PC-3 (cell line): ENCODE results near the gene MRPL27. TPM values are rescaled to one million over a fixed set of nuclear protein-coding genes. Genes with fewer than 3 reads are reported as not detected.

ENCODE experiments used
- ATAC-seq: fragments of 200-7000 bp; cut with Tn5 transposase; 2 replicates; pipeline ENCODE4 v1.9.1; 2020; ENCODE audit warnings: mild to moderate bottlenecking, moderate library complexity
- BruUV-seq: library from RNA; stranded (reverse); fragments of 400-500 nt; replicated peaks from 2 replicates; lab custom pipeline; 2021; lab: Mats Ljungman, UMichigan
- CTCF ChIA-PET: fragments of 300-600 bp; sonication (Branson Sonifier 250); formaldehyde crosslinking; loops from one replicate; lab custom pipeline; 2022; ENCODE audit warnings: antibody characterized with exemption; lab: Charles Lee
- POLR2A ChIA-PET: fragments of 300-600 bp; sonication (Branson Sonifier 250); formaldehyde crosslinking; loops from one replicate; lab custom pipeline; 2022; ENCODE audit warnings: antibody characterized with exemption; ENCODE audit not compliant: unreplicated experiment; lab: Charles Lee
- DNase-seq: peaks from one replicate; pipeline ENCODE4 v3.0.0-alpha.2; 2015
- H2AFZ ChIP-seq: fragments of 300-600 bp; sonication (generic); 2 replicates; pipeline ENCODE4 v1.6.0; 2016; ENCODE audit warnings: antibody characterized with exemption, low read length
- H3F3A ChIP-seq: fragments of 300-600 bp; sonication (generic); one replicate; pipeline ENCODE4 v1.6.0; 2017; ENCODE audit warnings: antibody characterized with exemption, low read length, control low read depth, mild to moderate bottlenecking; ENCODE audit not compliant: unreplicated experiment
- H3K27ac ChIP-seq: fragments of 300-600 bp; sonication (generic); 2 replicates; pipeline ENCODE4 v1.5.1; 2016; ENCODE audit warnings: mild to moderate bottlenecking, low read length
- H3K27me3 ChIP-seq: fragments of 300-600 bp; sonication (generic); 2 replicates; pipeline ENCODE4 v1.6.1; 2016; ENCODE audit warnings: low read length, mixed read lengths
- H3K36me3 ChIP-seq: fragments of 300-600 bp; sonication (generic); 2 replicates; pipeline ENCODE4 v1.6.1; 2016; ENCODE audit warnings: low read depth, mixed run types, low read length, mixed read lengths
- H3K4me1 ChIP-seq: fragments of 300-600 bp; sonication (generic); 2 replicates; pipeline ENCODE4 v1.5.1; 2016; ENCODE audit warnings: low read length; ENCODE audit not compliant: insufficient read depth
- H3K4me2 ChIP-seq: fragments of 300-600 bp; sonication (generic); 2 replicates; pipeline ENCODE4 v1.6.0; 2016; ENCODE audit warnings: low read length
- H3K4me3 ChIP-seq: fragments of 300-600 bp; sonication (generic); 2 replicates; pipeline ENCODE4 v1.5.1; 2016; ENCODE audit warnings: mild to moderate bottlenecking, low read length, mixed read lengths
- H3K79me2 ChIP-seq: fragments of 300-600 bp; sonication (generic); 2 replicates; pipeline ENCODE4 v1.6.1; 2017; ENCODE audit warnings: low read length, mixed read lengths
- H3K9ac ChIP-seq: fragments of 300-600 bp; sonication (generic); 2 replicates; pipeline ENCODE4 v1.6.0; 2016; ENCODE audit warnings: mild to moderate bottlenecking, low read length
- H3K9me2 ChIP-seq: fragments of 300-600 bp; sonication (generic); replicated peaks from 2 replicates; pipeline ENCODE4 v1.6.1; 2016; ENCODE audit warnings: mixed run types, low read length, mixed read lengths
- H3K9me3 ChIP-seq: fragments of 300-600 bp; sonication (generic); 2 replicates; pipeline ENCODE4 v1.6.1; 2016; ENCODE audit warnings: low read length, mixed read lengths
- H4K20me1 ChIP-seq: fragments of 300-600 bp; sonication (generic); 2 replicates; pipeline ENCODE4 v1.6.1; 2016; ENCODE audit warnings: low read length, mixed read lengths
- EZH2 ChIP-seq: fragments of 300-600 bp; sonication (generic); IDR thresholded peaks from one replicate; pipeline ENCODE4 v1.6.1; 2017; ENCODE audit warnings: antibody characterized with exemption, mild to moderate bottlenecking, low read length; ENCODE audit not compliant: unreplicated experiment
- EZH2phosphoT487 ChIP-seq: fragments of 300-600 bp; sonication (generic); IDR thresholded peaks from 2 replicates; pipeline ENCODE4 v1.6.1; 2018; ENCODE audit warnings: mild to moderate bottlenecking, antibody characterized with exemption, low read length, borderline replicate concordance
- intact Hi-C: fragments of 100-400 bp; cut with micrococcal nuclease; formaldehyde crosslinking; loops from 2 replicates; pipeline ENCODE4 v1.9.0; 2023
- total RNA-seq: library from RNA; depleted of rRNA; stranded (reverse); fragments of >200 nt; gene quantifications from 2 replicates; pipeline ENCODE4 v1.2.3, GENCODE V29; 2014
- TF ChIP-seq, protein P1 (sequence below): fragments of 300-600 bp; sonication (generic); conservative IDR thresholded peaks from 2 replicates; pipeline ENCODE4 v1.5.1; 2017; ENCODE audit warnings: antibody characterized with exemption, low read depth, mild to moderate bottlenecking, low read length

MRPL27 gene
- total RNA-seq, 1 experiment from 2014 or later, result 168 TPM

DNA sequence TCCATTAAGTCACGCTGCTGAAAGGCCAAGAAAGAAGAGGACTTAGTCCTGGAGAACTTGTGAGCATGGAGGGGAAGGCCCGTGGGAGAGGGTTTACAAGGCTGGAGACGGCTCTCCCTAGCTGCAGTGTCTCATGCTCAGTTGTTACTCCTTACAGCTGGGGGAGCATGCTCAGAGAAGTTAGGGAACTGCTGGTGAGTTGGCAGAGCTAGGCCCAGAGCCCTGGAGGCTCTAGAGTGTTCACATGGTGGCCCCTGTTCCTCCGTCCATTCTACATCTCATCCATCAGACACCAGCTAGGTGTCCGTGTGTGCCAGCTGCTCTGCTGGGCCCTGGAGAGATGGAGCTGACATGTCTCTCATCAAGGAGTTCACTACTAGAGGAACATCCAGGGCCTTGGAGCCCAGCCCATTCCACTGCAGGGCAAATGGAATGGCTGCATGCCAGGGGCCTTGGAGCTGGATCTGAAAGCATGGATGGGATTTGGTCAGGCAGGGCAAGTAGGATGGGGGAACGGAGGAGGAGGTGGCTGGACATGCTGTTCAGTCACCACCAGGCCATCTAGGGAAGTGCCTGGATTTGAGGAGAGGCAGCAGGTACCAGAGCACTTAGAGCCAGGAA lies 20.8 kb downstream of the MRPL27 start:
- peaks cover 28% of the 10 kb centered on the region for H3K36me3 ChIP-seq
- no peak for DNase-seq
- intact Hi-C loops, result no loop called here
- no peaks in the 10 kb centered on the region for H3K27me3 ChIP-seq
- no peak overlapping the region for H3K9ac ChIP-seq
- BruUV-seq, result no TSS peak
- no peak overlapping the region for H3K4me2 ChIP-seq
- no peaks in the 10 kb centered on the region; the same call in 1 of the 2 replicates for H4K20me1 ChIP-seq
- POLR2A ChIA-PET, result no interaction called here
- H3K4me1 ChIP-seq, result peaks cover 17% of the 10 kb centered on the region
- CTCF ChIA-PET, result no interaction called here
- H3K4me3 ChIP-seq, result no peak overlapping the region
- no peak for ATAC-seq
- peaks cover 20% of the 10 kb centered on the region for H3K79me2 ChIP-seq
- H2AFZ ChIP-seq, result no peak overlapping the region
- no peaks in the 10 kb centered on the region for H3F3A ChIP-seq
- H3K9me3 ChIP-seq, result no peaks in the 10 kb centered on the region
- H3K9me2 ChIP-seq, result no peaks in the 10 kb centered on the region
- TF ChIP-seq EZH2 (no peak), EZH2phosphoT487 (no peak)
- TF ChIP-seq, protein P1, sequence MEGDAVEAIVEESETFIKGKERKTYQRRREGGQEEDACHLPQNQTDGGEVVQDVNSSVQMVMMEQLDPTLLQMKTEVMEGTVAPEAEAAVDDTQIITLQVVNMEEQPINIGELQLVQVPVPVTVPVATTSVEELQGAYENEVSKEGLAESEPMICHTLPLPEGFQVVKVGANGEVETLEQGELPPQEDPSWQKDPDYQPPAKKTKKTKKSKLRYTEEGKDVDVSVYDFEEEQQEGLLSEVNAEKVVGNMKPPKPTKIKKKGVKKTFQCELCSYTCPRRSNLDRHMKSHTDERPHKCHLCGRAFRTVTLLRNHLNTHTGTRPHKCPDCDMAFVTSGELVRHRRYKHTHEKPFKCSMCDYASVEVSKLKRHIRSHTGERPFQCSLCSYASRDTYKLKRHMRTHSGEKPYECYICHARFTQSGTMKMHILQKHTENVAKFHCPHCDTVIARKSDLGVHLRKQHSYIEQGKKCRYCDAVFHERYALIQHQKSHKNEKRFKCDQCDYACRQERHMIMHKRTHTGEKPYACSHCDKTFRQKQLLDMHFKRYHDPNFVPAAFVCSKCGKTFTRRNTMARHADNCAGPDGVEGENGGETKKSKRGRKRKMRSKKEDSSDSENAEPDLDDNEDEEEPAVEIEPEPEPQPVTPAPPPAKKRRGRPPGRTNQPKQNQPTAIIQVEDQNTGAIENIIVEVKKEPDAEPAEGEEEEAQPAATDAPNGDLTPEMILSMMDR, result no peak
- H3K27ac ChIP-seq, result no peak overlapping the region

DNA sequence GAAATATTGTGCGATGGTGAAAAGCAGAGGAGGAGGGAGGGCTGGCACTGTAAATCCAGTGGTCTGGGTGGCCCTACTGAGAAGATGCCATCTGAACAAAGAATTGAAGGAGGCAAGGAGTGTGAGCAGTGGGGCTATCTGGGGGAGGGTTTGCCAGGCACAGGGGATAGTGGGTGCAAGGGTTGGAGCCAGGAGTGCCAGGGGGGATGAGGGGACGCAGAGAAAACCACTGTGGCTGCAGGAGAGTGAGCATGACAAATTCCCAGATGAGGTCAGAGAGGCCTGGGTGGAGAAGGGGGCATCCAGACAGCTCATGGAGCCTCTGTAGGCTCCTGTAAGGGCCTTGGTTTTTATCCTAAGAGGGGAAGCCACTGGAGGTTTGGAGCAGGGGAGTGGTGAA lies 22.3 kb downstream of the MRPL27 start:
- DNase-seq (no peak), ATAC-seq (no peak)
- Histone ChIP-seq H3K27me3 (no peaks in the 10 kb centered on the region), H3K4me3 (no peak overlapping the region), H3K4me1 (peaks cover 22% of the 10 kb centered on the region), H3K9me2 (no peaks in the 10 kb centered on the region), H2AFZ (no peak overlapping the region), H4K20me1 (no peaks in the 10 kb centered on the region; the same call in 1 of the 2 replicates), H3K9me3 (no peaks in the 10 kb centered on the region), H3K27ac (no peak overlapping the region), H3K36me3 (peaks cover 14% of the 10 kb centered on the region), H3K4me2 (no peak overlapping the region), H3K9ac (no peak overlapping the region), H3K79me2 (peaks cover 30% of the 10 kb centered on the region), H3F3A (no peaks in the 10 kb centered on the region)
- TF ChIP-seq, protein P1, result no peak
- no peak for TF ChIP-seq EZH2phosphoT487
- TF ChIP-seq EZH2, result no peak
- POLR2A ChIA-PET, result no interaction called here
- CTCF ChIA-PET, result no interaction called here
- no TSS peak for BruUV-seq
- intact Hi-C loops, result no loop called here

DNA sequence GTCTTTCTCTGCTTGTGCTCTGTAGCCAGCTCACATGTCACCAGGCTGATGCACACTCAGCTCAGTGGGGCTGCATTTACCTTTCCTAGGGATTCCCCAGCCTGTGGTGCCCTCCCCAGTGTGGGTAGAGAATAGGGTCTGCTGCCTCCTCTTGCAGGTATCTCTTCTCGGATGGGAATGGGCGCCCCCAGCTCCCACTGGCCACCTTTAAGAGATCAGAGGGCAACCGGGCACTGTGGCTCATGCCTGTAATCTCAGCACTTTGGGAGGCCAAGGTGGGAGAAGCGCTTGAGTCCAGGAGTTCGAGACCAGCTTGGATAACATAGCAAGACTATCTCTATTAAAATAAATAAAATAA lies 23.8 kb downstream of the MRPL27 start:
- Histone ChIP-seq H3K4me2 (no peak overlapping the region), H3K27ac (no peak overlapping the region), H3K79me2 (peaks cover 30% of the 10 kb centered on the region), H3K36me3 (peaks cover under 1% of the 10 kb centered on the region; the same call in 1 of the 2 replicates), H3K9me3 (no peaks in the 10 kb centered on the region), H3K9me2 (no peaks in the 10 kb centered on the region), H3F3A (no peaks in the 10 kb centered on the region), H3K4me3 (no peak overlapping the region), H4K20me1 (no peaks in the 10 kb centered on the region; the same call in 1 of the 2 replicates), H2AFZ (no peak overlapping the region), H3K9ac (no peak overlapping the region), H3K4me1 (peaks cover 26% of the 10 kb centered on the region), H3K27me3 (no peaks in the 10 kb centered on the region)
- intact Hi-C loops, result no loop called here
- no TSS peak for BruUV-seq
- no peak for DNase-seq
- ChIA-PET POLR2A (no interaction called here), CTCF (no interaction called here)
- no peak for ATAC-seq
- TF ChIP-seq, protein P1, result no peak
- TF ChIP-seq EZH2phosphoT487 (no peak), EZH2 (no peak)
